Ishikawa (cell line): ENCODE data around the gene SMG7.

ENCODE experiments used
- CEBPB ChIP-seq: IDR thresholded peaks from 2 replicates; pipeline ENCODE4 v1.6.1; 2012
- CREB1 ChIP-seq: IDR thresholded peaks from 2 replicates; pipeline ENCODE4 v1.6.1; 2012; ENCODE audit warnings: low read depth
- EP300 ChIP-seq: IDR thresholded peaks from 2 replicates; pipeline ENCODE4 v1.6.1; 2012; ENCODE audit warnings: borderline replicate concordance
- FOXM1 ChIP-seq: IDR thresholded peaks from 2 replicates; pipeline ENCODE4 v1.6.1; 2012; ENCODE audit warnings: low read depth, borderline replicate concordance
- RAD21 ChIP-seq: IDR thresholded peaks from 2 replicates; pipeline ENCODE4 v1.6.1; 2012; ENCODE audit warnings: low read depth
- REST ChIP-seq: IDR thresholded peaks from 2 replicates; pipeline ENCODE4 v1.6.1; 2012; ENCODE audit warnings: low read depth, mild to moderate bottlenecking
- TAF1 ChIP-seq: IDR thresholded peaks from 2 replicates; pipeline ENCODE4 v1.6.1; 2012; ENCODE audit warnings: low read depth, mild to moderate bottlenecking
- TCF12 ChIP-seq: IDR thresholded peaks from 2 replicates; pipeline ENCODE4 v1.6.1; 2012; ENCODE audit warnings: low read depth
- TEAD4 ChIP-seq: IDR thresholded peaks from 2 replicates; pipeline ENCODE4 v1.6.1; 2012
- YY1 ChIP-seq: IDR thresholded peaks from 2 replicates; pipeline ENCODE4 v1.6.1; 2012; ENCODE audit warnings: low read depth
- TF ChIP-seq, protein P1 (sequence below): IDR thresholded peaks from 2 replicates; pipeline ENCODE4 v1.6.1; 2012
- TF ChIP-seq, protein P2 (sequence below): IDR thresholded peaks from 2 replicates; pipeline ENCODE4 v1.6.1; 2012

GRCh38 chr1:183490932-183491331, 18.6 kb downstream of the SMG7 start:
- no peak for TF ChIP-seq RAD21
- TF ChIP-seq CREB1, result no peak
- TF ChIP-seq CEBPB, result no peak
- TF ChIP-seq, protein P1, sequence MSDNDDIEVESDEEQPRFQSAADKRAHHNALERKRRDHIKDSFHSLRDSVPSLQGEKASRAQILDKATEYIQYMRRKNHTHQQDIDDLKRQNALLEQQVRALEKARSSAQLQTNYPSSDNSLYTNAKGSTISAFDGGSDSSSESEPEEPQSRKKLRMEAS, result no peak
- TF ChIP-seq YY1, result no peak
- TF ChIP-seq EP300, result no peak
- no peak for TF ChIP-seq FOXM1
- TF ChIP-seq TEAD4, result no peak
- no peak for TF ChIP-seq TAF1
- TF ChIP-seq TCF12, result no peak
- no peak for TF ChIP-seq REST
- TF ChIP-seq, protein P2, sequence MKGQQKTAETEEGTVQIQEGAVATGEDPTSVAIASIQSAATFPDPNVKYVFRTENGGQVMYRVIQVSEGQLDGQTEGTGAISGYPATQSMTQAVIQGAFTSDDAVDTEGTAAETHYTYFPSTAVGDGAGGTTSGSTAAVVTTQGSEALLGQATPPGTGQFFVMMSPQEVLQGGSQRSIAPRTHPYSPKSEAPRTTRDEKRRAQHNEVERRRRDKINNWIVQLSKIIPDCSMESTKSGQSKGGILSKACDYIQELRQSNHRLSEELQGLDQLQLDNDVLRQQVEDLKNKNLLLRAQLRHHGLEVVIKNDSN, result no peak
